Astrocyte (in vitro differentiated cells and primary cell): ENCODE data around the gene ST6GALNAC6.
"Not testable (repeated sequence)": the region's sequence is repeated elsewhere in the genome, so short reads cannot be mapped to it uniquely, and the experiment has no call there.

Experiments
- EZH2 ChIP-seq: IDR thresholded peaks from 2 replicates; pipeline ENCODE4 v1.6.1; 2012; ENCODE audit warnings: mild to moderate bottlenecking, low read length, inconsistent platforms; ENCODE audit not compliant: insufficient read depth
- TF ChIP-seq, protein P1 (sequence below): IDR thresholded peaks from 2 replicates; pipeline ENCODE4 v1.5.1; 2011; ENCODE audit warnings: low read depth, mild to moderate bottlenecking, inconsistent platforms, low read length, moderate library complexity; ENCODE audit not compliant: insufficient read depth

DNA sequence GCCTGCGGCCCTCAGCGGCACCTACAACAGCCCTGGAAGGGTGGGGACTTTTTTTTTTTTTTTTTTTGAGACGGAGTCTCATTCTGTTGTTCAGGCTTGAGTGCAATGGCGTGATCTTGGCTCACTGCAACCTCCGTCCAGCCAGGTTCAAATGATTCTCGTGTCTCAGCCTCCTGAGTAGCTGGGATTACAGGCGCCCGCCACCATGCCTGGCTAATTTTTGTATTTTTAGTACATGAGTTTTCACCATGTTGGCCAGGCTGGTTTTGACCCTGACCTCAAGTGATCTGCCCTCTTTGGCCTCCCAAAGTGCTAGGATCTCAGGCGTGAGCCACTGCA lies 29.3 kb downstream of the ST6GALNAC6 start:
- not testable (repeated sequence) for TF ChIP-seq EZH2
- TF ChIP-seq, protein P1, sequence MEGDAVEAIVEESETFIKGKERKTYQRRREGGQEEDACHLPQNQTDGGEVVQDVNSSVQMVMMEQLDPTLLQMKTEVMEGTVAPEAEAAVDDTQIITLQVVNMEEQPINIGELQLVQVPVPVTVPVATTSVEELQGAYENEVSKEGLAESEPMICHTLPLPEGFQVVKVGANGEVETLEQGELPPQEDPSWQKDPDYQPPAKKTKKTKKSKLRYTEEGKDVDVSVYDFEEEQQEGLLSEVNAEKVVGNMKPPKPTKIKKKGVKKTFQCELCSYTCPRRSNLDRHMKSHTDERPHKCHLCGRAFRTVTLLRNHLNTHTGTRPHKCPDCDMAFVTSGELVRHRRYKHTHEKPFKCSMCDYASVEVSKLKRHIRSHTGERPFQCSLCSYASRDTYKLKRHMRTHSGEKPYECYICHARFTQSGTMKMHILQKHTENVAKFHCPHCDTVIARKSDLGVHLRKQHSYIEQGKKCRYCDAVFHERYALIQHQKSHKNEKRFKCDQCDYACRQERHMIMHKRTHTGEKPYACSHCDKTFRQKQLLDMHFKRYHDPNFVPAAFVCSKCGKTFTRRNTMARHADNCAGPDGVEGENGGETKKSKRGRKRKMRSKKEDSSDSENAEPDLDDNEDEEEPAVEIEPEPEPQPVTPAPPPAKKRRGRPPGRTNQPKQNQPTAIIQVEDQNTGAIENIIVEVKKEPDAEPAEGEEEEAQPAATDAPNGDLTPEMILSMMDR, result not testable (repeated sequence)
